ENCODE data around the gene ATF7IP. TPM values are rescaled to one million over a fixed set of nuclear protein-coding genes. Genes with fewer than 3 reads are reported as not detected.
"Not testable (repeated sequence)": the region's sequence is repeated elsewhere in the genome, so short reads cannot be mapped to it uniquely, and the experiment has no call there.

ATF7IP gene
- total RNA-seq, 3 donors from 2014 or later: 45.4 to 81.2 (median 48.8) TPM

DNA sequence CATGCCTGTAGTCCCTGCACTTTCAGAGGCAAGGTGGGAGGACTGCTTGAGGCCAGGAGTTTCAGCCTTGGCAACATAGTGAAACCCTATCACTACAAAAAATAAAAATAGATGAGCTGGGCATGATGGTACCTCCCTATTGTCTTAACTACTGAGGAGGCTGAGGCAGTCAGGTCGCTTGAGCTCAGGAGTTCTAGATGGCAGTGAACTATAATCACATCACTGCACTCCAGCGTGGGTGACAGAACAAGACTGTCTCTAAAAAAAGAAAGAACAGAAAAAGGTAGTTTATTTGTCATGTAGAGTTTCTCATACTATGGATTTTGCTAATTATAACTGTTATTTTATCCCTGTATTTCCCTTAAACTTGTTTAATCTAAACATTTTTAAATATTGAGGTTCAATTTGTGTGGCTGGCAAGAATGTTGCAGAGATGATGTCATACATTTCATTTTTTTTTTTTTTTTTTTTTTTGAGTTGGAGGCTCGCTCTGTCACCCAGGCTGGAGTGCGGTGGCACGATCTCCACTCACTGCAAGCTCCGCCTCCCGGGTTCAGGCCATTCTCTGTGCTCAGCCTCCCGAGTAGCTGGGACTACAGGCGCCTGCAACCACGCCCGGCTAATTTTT is 39.7 kb upstream of the ATF7IP start:
- H3K9me3 ChIP-seq: no peaks in the 10 kb centered on the region
- no peaks in the 10 kb centered on the region for H3K36me3 ChIP-seq
- no peak overlapping the region for H3K4me3 ChIP-seq
- no peak for DNase-seq (ENCODE audit: low spot score in 2 of 2)
- intact Hi-C loops (cut with DNase I; ENCODE audit: low total_unique reads): no loop called here
- no peaks in the 10 kb centered on the region for H3K27me3 ChIP-seq
- no peak overlapping the region for H3K27ac ChIP-seq
- TF ChIP-seq POLR2AphosphoS5 (IDR thresholded peaks at IDR 0.05): no peak
- no peak for TF ChIP-seq POLR2A (IDR thresholded peaks at IDR 0.05)
- TF ChIP-seq, protein P1, sequence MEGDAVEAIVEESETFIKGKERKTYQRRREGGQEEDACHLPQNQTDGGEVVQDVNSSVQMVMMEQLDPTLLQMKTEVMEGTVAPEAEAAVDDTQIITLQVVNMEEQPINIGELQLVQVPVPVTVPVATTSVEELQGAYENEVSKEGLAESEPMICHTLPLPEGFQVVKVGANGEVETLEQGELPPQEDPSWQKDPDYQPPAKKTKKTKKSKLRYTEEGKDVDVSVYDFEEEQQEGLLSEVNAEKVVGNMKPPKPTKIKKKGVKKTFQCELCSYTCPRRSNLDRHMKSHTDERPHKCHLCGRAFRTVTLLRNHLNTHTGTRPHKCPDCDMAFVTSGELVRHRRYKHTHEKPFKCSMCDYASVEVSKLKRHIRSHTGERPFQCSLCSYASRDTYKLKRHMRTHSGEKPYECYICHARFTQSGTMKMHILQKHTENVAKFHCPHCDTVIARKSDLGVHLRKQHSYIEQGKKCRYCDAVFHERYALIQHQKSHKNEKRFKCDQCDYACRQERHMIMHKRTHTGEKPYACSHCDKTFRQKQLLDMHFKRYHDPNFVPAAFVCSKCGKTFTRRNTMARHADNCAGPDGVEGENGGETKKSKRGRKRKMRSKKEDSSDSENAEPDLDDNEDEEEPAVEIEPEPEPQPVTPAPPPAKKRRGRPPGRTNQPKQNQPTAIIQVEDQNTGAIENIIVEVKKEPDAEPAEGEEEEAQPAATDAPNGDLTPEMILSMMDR (IDR thresholded peaks at IDR 0.05): no peak
- H3K4me1 ChIP-seq: no peaks in the 10 kb centered on the region

DNA sequence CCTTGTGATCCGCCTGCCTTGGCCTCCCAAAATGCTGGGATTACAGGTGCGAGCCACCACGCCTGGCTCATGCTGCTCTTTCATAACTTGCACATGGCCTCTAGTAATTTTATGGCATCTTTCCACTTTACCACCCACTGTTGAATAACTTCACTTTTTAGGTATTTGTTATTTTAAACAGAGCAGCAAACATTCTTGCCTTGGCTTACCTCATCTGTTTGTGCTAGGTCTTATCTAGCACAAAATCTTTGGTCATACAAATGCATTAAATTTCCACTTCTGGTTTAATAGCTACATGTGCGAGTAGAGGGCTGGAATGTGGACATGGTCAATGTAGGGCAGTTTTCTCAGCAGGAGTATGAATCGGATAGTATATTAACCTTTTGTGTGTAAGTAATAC is 38.8 kb upstream of the ATF7IP start:
- Histone ChIP-seq H3K27me3 (no peaks in the 10 kb centered on the region), H3K4me3 (no peak overlapping the region), H3K9me3 (peaks cover 0 to 3% of the 10 kb centered on the region in 2 donors), H3K27ac (no peak overlapping the region), H3K4me1 (no peaks in the 10 kb centered on the region), H3K36me3 (no peaks in the 10 kb centered on the region)
- intact Hi-C loops (cut with DNase I; ENCODE audit: low total_unique reads): no loop called here
- no peak for DNase-seq (ENCODE audit: low spot score in 2 of 2)
- TF ChIP-seq POLR2AphosphoS5 (IDR thresholded peaks at IDR 0.05): no peak
- TF ChIP-seq, protein P1 (IDR thresholded peaks at IDR 0.05): no peak
- no peak for TF ChIP-seq POLR2A (IDR thresholded peaks at IDR 0.05)

DNA sequence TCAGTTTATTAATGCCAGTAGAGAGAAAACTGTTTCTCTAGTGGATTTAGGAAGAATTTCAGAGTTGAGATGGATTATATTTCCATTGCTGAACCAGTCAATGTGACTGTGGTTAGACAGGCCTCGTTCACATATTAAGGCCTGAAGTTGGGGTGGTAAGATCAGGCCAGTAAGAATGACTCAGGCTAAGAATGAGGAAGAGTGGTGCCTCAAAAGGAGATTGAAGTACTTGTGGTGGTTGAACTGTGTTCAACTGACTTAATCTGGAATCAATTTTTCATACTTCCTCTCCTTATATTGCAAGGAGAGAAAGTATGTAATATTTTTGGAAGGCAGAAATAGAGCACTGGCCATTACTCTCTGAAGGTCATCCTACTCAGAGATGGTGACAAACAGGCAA is 37.8 kb upstream of the ATF7IP start:
- Histone ChIP-seq H3K4me1 (no peaks in the 10 kb centered on the region), H3K27me3 (no peaks in the 10 kb centered on the region), H3K27ac (no peak overlapping the region), H3K4me3 (no peak overlapping the region), H3K36me3 (no peaks in the 10 kb centered on the region), H3K9me3 (peaks cover 0 to 5% of the 10 kb centered on the region in 2 donors)
- TF ChIP-seq POLR2A (IDR thresholded peaks at IDR 0.05) (no peak), POLR2AphosphoS5 (IDR thresholded peaks at IDR 0.05) (no peak)
- TF ChIP-seq, protein P1 (IDR thresholded peaks at IDR 0.05): no peak
- no peak for DNase-seq (ENCODE audit: low spot score in 2 of 2)
- intact Hi-C loops (cut with DNase I; ENCODE audit: low total_unique reads): no loop called here

DNA sequence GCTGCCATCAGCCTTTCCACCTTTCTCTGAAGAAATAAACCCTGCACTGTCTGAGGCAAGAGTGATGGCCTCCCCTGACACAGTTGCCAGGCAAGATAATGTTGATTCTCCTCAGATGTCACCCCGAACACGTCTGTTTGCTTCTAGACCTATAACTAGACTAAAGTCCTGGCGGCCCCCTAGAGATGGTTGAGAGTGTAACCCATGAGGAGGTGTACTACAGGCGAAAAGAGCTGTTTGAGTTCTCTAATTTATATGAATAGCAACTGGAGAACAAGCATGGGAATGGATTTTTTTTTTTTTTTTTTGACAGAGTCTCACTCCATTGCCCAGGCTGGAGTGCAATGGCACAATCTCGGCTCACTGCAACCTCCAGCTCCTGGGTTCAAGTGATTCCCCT is 33.0 kb upstream of the ATF7IP start:
- intact Hi-C loops (cut with DNase I; ENCODE audit: low total_unique reads): loop anchor here (10.0 kb wide), 1 partner anchor 1982 kb away; no protein-coding TSS in a partner anchor
- TF ChIP-seq, protein P1 (IDR thresholded peaks at IDR 0.05): no peak
- TF ChIP-seq POLR2AphosphoS5 (IDR thresholded peaks at IDR 0.05): no peak
- no peak for TF ChIP-seq POLR2A (IDR thresholded peaks at IDR 0.05)
- no peak for DNase-seq (ENCODE audit: low spot score in 2 of 2)
- no peaks in the 10 kb centered on the region for H3K27me3 ChIP-seq
- H3K27ac ChIP-seq: no peak overlapping the region
- H3K9me3 ChIP-seq: peaks cover 6 to 7% of the 10 kb centered on the region in 2 donors
- no peak overlapping the region for H3K4me3 ChIP-seq
- H3K36me3 ChIP-seq: no peaks in the 10 kb centered on the region
- no peaks in the 10 kb centered on the region for H3K4me1 ChIP-seq

DNA sequence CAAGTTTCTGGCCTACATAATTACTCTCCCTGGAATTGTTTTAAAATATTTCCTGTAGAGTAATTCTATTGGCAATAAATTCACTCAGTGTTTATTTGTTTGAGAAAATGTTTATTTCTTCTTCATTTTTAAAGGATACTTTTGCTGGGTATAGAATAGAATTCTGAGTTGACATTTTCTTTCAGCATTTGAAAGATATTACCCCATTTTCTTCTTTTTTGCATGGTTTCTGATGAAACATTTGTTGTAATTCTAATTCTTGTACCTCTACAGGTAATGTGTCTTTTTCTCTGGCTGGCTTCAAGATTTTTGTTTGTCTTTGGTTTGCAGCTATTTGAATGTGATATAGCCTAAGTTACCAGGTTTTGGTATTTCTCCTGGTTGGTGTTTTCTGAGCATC is 25.1 kb upstream of the ATF7IP start:
- H3K9me3 ChIP-seq: peaks cover 19 to 32% of the 10 kb centered on the region in 2 donors
- H3K27ac ChIP-seq: no peak overlapping the region
- no peaks in the 10 kb centered on the region for H3K27me3 ChIP-seq
- H3K4me3 ChIP-seq: no peak overlapping the region
- H3K4me1 ChIP-seq: no peaks in the 10 kb centered on the region
- TF ChIP-seq, protein P1 (IDR thresholded peaks at IDR 0.05): no peak
- TF ChIP-seq POLR2A (IDR thresholded peaks at IDR 0.05) (no peak), POLR2AphosphoS5 (IDR thresholded peaks at IDR 0.05) (no peak)
- DNase-seq (ENCODE audit: low spot score in 2 of 2): no peak
- intact Hi-C loops (cut with DNase I; ENCODE audit: low total_unique reads): loop anchor here (5.0 kb wide), 1 partner anchor 243 kb away; no protein-coding TSS in a partner anchor
- H3K36me3 ChIP-seq: no peaks in the 10 kb centered on the region

DNA sequence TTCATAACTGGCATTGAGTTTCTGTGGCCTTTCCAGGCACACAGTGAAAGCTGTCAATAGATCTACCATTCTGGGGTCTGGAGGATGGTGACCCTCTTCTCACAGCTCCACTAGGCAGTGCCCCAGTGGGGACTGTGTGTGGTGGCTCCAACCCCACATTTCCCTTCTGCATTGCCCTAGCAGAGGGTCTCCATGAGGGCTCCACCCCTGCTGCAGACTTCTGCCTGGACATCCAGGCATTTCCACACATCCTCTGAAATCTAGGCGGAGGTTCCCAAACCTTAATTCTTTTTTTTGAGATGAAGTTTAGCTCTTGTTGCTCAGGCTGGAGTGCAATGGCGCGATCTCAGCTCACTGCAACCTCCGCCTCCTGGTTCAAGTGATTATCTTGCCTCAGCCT is 14.0 kb upstream of the ATF7IP start:
- DNase-seq (ENCODE audit: low spot score in 2 of 2); H3K27me3 ChIP-seq; H3K4me3 ChIP-seq; intact Hi-C loops (cut with DNase I; ENCODE audit: low total_unique reads); H3K27ac ChIP-seq; H3K36me3 ChIP-seq; H3K4me1 ChIP-seq: not testable (repeated sequence)
- H3K9me3 ChIP-seq: peaks cover 15 to 27% of the 10 kb centered on the region in 2 donors

DNA sequence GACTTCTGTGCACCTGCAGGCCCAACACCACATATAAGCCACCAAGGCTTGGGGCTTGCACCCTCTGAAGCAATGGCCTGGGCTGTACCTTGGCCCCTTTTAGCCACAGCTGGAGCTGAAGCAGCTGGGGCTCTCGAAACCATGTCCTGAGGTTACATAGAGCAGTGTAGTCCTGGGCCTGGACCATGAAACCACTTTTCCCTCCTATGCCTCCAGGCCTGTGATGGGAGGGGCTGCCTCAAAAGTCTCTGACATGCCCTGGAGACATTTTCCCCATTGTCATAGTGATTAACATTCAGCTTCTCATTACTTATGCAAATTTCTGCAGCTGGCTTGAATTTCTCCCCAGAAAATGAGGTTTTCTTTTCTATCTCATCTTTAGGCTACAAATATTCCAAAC is 13.4 kb upstream of the ATF7IP start:
- DNase-seq (ENCODE audit: low spot score in 2 of 2); intact Hi-C loops (cut with DNase I; ENCODE audit: low total_unique reads); H3K27me3 ChIP-seq; H3K36me3 ChIP-seq; H3K4me3 ChIP-seq; H3K4me1 ChIP-seq; H3K27ac ChIP-seq: not testable (repeated sequence)
- H3K9me3 ChIP-seq: peaks cover 15 to 27% of the 10 kb centered on the region in 2 donors

DNA sequence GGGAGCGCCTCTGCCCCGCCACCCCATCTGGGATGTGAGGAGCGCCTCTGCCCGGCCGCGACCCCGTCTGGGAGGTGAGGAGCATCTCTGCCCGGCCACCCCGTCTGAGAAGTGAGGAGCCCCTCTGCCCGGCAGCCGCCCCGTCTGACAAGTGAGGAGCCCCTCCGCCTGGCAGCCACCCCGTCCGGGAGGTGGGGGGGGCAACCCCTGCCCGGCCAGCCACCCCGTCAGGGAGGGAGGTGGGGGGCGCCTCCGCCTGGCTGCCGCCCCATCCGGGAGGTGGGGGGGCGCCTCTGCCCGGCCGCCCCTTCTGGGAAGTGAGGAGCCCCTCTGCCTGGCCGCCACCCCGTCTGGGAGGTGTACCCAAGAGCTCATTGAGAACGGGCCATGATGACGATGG is 10.8 kb upstream of the ATF7IP start:
- H3K9me3 ChIP-seq: peaks cover 15 to 27% of the 10 kb centered on the region in 2 donors
- H3K27me3 ChIP-seq; H3K4me1 ChIP-seq; DNase-seq (ENCODE audit: low spot score in 2 of 2); intact Hi-C loops (cut with DNase I; ENCODE audit: low total_unique reads); H3K4me3 ChIP-seq; H3K27ac ChIP-seq; H3K36me3 ChIP-seq: not testable (repeated sequence)
